H1 (cell line): ENCODE results near the gene TMEM45A. TPM values are rescaled to one million over a fixed set of nuclear protein-coding genes. Genes with fewer than 3 reads are reported as not detected.

Source experiments
- CTCF ChIA-PET: fragments of 300-600 bp; sonication (Branson Sonifier 250); formaldehyde crosslinking; loops from one replicate; lab custom pipeline; 2021; ENCODE audit not compliant: partially characterized antibody; lab: Charles Lee
- POLR2A ChIA-PET: fragments of 300-600 bp; sonication (Branson Sonifier 250); formaldehyde crosslinking; loops from one replicate; lab custom pipeline; 2021; ENCODE audit warnings: inconsistent platforms; ENCODE audit not compliant: partially characterized antibody; lab: Charles Lee
- DNase-seq, 2 experiments: peaks; one replicate each; pipeline versions ENCODE4 v3.0.0 to v3.0.0-alpha.2; 2010 to 2022; ENCODE audit warnings: low spot score in 2 of 2, low read depth in 1 of 2, mixed read lengths in 1 of 2
- FAIRE-seq: peaks from 2 replicates; lab custom pipeline; 2011; peaks lifted over from hg19 to GRCh38; lab: Jason Lieb, UNC
- H2AFZ ChIP-seq: 2 replicates; pipeline ENCODE4 v1.8.1; 2012; ENCODE audit warnings: low read length, inconsistent platforms
- H2AK5ac ChIP-seq: 2 replicates; pipeline ENCODE4 v1.6.1; 2013; ENCODE audit warnings: low read depth, low read length
- H2BK120ac ChIP-seq: replicated peaks from 2 replicates; pipeline ENCODE3; 2013; ENCODE audit warnings: low read depth, low read length, inconsistent platforms
- H2BK12ac ChIP-seq: 2 replicates; pipeline ENCODE4 v1.6.1; 2013; ENCODE audit warnings: low read depth, low read length
- H2BK15ac ChIP-seq: 2 replicates; pipeline ENCODE4 v1.6.1; 2013; ENCODE audit warnings: low read length
- H2BK20ac ChIP-seq: 2 replicates; pipeline ENCODE4 v1.6.1; 2013; ENCODE audit warnings: low read length
- H2BK5ac ChIP-seq: 2 replicates; pipeline ENCODE4 v1.6.1; 2013; ENCODE audit warnings: low read depth, low read length
- H3K14ac ChIP-seq: 2 replicates; pipeline ENCODE4 v1.6.1; 2013; ENCODE audit warnings: inconsistent platforms; ENCODE audit not compliant: insufficient read length
- H3K18ac ChIP-seq: 2 replicates; pipeline ENCODE4 v1.6.1; 2013; ENCODE audit warnings: low read length; ENCODE audit errors: extremely low read depth
- H3K23ac ChIP-seq: 2 replicates; pipeline ENCODE4 v1.6.1; 2013; ENCODE audit warnings: inconsistent platforms; ENCODE audit not compliant: insufficient read length
- H3K23me2 ChIP-seq: 2 replicates; pipeline ENCODE4 v1.6.1; 2013; ENCODE audit warnings: low read depth, low read length
- H3K27ac ChIP-seq: 2 replicates; pipeline ENCODE4 v1.6.1; 2011; ENCODE audit warnings: low read depth, low read length, inconsistent platforms
- H3K27me3 ChIP-seq, 4 experiments: replicated peaks in 1 of 4; 1 replicate in 1 of 4; 2 replicates in 3 of 4; pipeline versions ENCODE4 v1.6.1 to v1.8.1; 2011 to 2013; ENCODE audit warnings: low read length in 3 of 4, mild to moderate bottlenecking in 3 of 4, inconsistent platforms in 2 of 4, mixed read lengths in 2 of 4, moderate library complexity in 1 of 4; ENCODE audit not compliant: control insufficient read depth in 3 of 4, insufficient read depth in 3 of 4; ENCODE audit errors: extremely low read depth in 1 of 4
- H3K36me3 ChIP-seq, 4 experiments: 2 replicates each; pipeline versions ENCODE4 v1.6.1 to v1.8.1; 2011 to 2013; ENCODE audit warnings: mild to moderate bottlenecking in 4 of 4, low read length in 3 of 4, moderate library complexity in 2 of 4, control low read depth in 1 of 4, inconsistent platforms in 1 of 4; ENCODE audit not compliant: insufficient read depth in 4 of 4, control insufficient read depth in 2 of 4
- H3K4ac ChIP-seq: replicated peaks from 2 replicates; pipeline ENCODE3; 2013; ENCODE audit warnings: low read length, low read depth, mixed read lengths, inconsistent platforms; ENCODE audit not compliant: insufficient read length
- H3K4me1 ChIP-seq, 4 experiments: replicated peaks in 1 of 4; 1 replicate in 1 of 4; 2 replicates in 3 of 4; pipeline versions ENCODE4 v1.6.1 to v1.8.1; 2011 to 2013; ENCODE audit warnings: low read length in 3 of 4, inconsistent platforms in 2 of 4, mixed read lengths in 1 of 4; ENCODE audit not compliant: insufficient read depth in 4 of 4, control insufficient read depth in 3 of 4
- H3K4me2 ChIP-seq, 2 experiments: 2 replicates each; pipeline versions ENCODE4 v1.6.1 to v1.8.1; 2011 to 2013; ENCODE audit warnings: low read depth in 2 of 2, low read length in 2 of 2, control low read depth in 1 of 2, inconsistent platforms in 1 of 2, mild to moderate bottlenecking in 1 of 2; ENCODE audit not compliant: insufficient read depth in 1 of 2
- H3K4me3 ChIP-seq, 4 experiments: fragments of 200-600, 300-600 bp in 1 of 4; sonication (generic), shearing (Covaris generic), sonication (Bioruptor Twin) in 1 of 4; 2 replicates each; pipeline versions ENCODE4 v1.5.1 to v1.8.1; 2011 to 2016; ENCODE audit warnings: low read length in 4 of 4, low read depth in 3 of 4, control low read depth in 2 of 4, inconsistent platforms in 2 of 4, mild to moderate bottlenecking in 2 of 4, mixed read lengths in 1 of 4, moderate library complexity in 1 of 4; ENCODE audit not compliant: insufficient read depth in 2 of 4; ENCODE audit errors: extremely low read depth in 1 of 4
- H3K56ac ChIP-seq: replicated peaks from 2 replicates; pipeline ENCODE3; 2013; ENCODE audit warnings: low read depth, mild to moderate bottlenecking, mixed read lengths, low read length, inconsistent platforms; ENCODE audit not compliant: insufficient read length
- H3K79me1 ChIP-seq: 2 replicates; pipeline ENCODE4 v1.6.1; 2013; ENCODE audit warnings: low read depth, low read length, control low read depth
- H3K79me2 ChIP-seq, 2 experiments: 2 replicates each; pipeline versions ENCODE4 v1.6.1 to v1.8.1; 2012 to 2013; ENCODE audit warnings: low read length in 2 of 2, mild to moderate bottlenecking in 2 of 2, inconsistent platforms in 1 of 2; ENCODE audit not compliant: insufficient read depth in 2 of 2, control insufficient read depth in 1 of 2
- H3K9ac ChIP-seq, 4 experiments: replicated peaks in 1 of 4; 1 replicate in 1 of 4; 2 replicates in 3 of 4; pipeline versions ENCODE4 v1.6.1 to v1.8.1; 2011 to 2013; ENCODE audit warnings: low read depth in 3 of 4, low read length in 3 of 4, control low read depth in 2 of 4, mild to moderate bottlenecking in 2 of 4, moderate library complexity in 2 of 4, inconsistent platforms in 1 of 4; ENCODE audit errors: extremely low read depth in 1 of 4
- H3K9me3 ChIP-seq, 2 experiments: 2 replicates each; pipeline versions ENCODE4 v1.6.1 to v1.8.1; 2012 to 2013; ENCODE audit warnings: mild to moderate bottlenecking in 2 of 2, moderate library complexity in 2 of 2, control low read depth in 1 of 2, inconsistent platforms in 1 of 2, low read depth in 1 of 2, low read length in 1 of 2, mixed read lengths in 1 of 2; ENCODE audit not compliant: insufficient read depth in 2 of 2
- H4K20me1 ChIP-seq, 2 experiments: replicated peaks in 1 of 2; 2 replicates each; pipeline versions ENCODE3 to v1.8.1; 2011 to 2013; ENCODE audit warnings: inconsistent platforms in 2 of 2, low read length in 2 of 2, mild to moderate bottlenecking in 1 of 2; ENCODE audit not compliant: insufficient read depth in 2 of 2, control insufficient read depth in 1 of 2
- H4K5ac ChIP-seq: 2 replicates; pipeline ENCODE4 v1.6.1; 2013; ENCODE audit warnings: low read length, low read depth, mixed read lengths, inconsistent platforms; ENCODE audit not compliant: insufficient read length
- H4K8ac ChIP-seq: 2 replicates; pipeline ENCODE4 v1.8.0; 2013; ENCODE audit warnings: mild to moderate bottlenecking, moderate library complexity, low read length, inconsistent platforms; ENCODE audit not compliant: insufficient read depth; ENCODE audit errors: extremely low read depth
- H4K91ac ChIP-seq: replicated peaks from 2 replicates; pipeline ENCODE3; 2013; ENCODE audit warnings: low read length, mixed read lengths, inconsistent platforms; ENCODE audit not compliant: insufficient read length
- BRCA1 ChIP-seq: IDR thresholded peaks from 2 replicates; pipeline ENCODE4 v1.6.1; 2012; ENCODE audit warnings: low read depth, low read length, improper control_type of control experiment
- CEBPB ChIP-seq: IDR thresholded peaks from 2 replicates; pipeline ENCODE4 v1.6.1; 2012; ENCODE audit warnings: low read depth, low read length
- CTCF ChIP-seq, 3 experiments: IDR thresholded peaks; 1 replicate in 2 of 3; 2 replicates in 1 of 3; pipeline versions ENCODE4 v1.5.1 to v1.6.1; 2011; ENCODE audit warnings: low read length in 3 of 3, mild to moderate bottlenecking in 3 of 3, inconsistent platforms in 2 of 3, low read depth in 1 of 3, moderate library complexity in 1 of 3; ENCODE audit not compliant: insufficient read depth in 1 of 3; ENCODE audit errors: control extremely low read depth in 1 of 3
- JUND ChIP-seq: IDR thresholded peaks from 2 replicates; pipeline ENCODE4 v1.6.1; 2011; ENCODE audit warnings: mild to moderate bottlenecking, improper control_type of control experiment, low read length
- RAD21 ChIP-seq, 2 experiments: IDR thresholded peaks in 1 of 2; conservative IDR thresholded peaks in 1 of 2; 2 replicates each; pipeline ENCODE4 v1.6.1; 2011; ENCODE audit warnings: low read depth in 2 of 2, low read length in 2 of 2, improper control_type of control experiment in 1 of 2, inconsistent platforms in 1 of 2, mild to moderate bottlenecking in 1 of 2, moderate library complexity in 1 of 2
- SIX5 ChIP-seq: IDR thresholded peaks from 2 replicates; pipeline ENCODE4 v1.6.1; 2011; ENCODE audit warnings: mild to moderate bottlenecking, low read depth, low read length
- SRF ChIP-seq: IDR thresholded peaks from 2 replicates; pipeline ENCODE4 v1.6.1; 2011; ENCODE audit warnings: mild to moderate bottlenecking, low read depth, low read length, moderate library complexity
- WGBS, 2 experiments: shearing (Covaris generic) in 1 of 2; methylation state at CpG; one replicate each; pipeline versions ENCODE4 v1.1.6 to v1.1.7; 2013 to 2015; ENCODE audit warnings: low lambda C conversion rate in 2 of 2, mixed read lengths in 2 of 2, inconsistent platforms in 1 of 2, low coverage in 1 of 2, missing lambda C conversion rate in 1 of 2; ENCODE audit not compliant: insufficient replicate concordance in 2 of 2, insufficient coverage in 1 of 2, insufficient read length in 1 of 2; ENCODE audit errors: extremely low coverage in 1 of 2, missing lambda C conversion rate in 1 of 2; 5-methylcytosine and 5-hydroxymethylcytosine counted together
- polyA plus RNA-seq, 7 experiments: library from polyadenylated mRNA; depleted of rRNA in 3 of 7; stranded (reverse) in 5 of 7; unstranded in 2 of 7; fragments of >200 nt in 5 of 7; fragments of 200-250 nt in 2 of 7; gene quantifications; 1 replicate in 5 of 7; 2 replicates in 1 of 7; 4 replicates in 1 of 7; pipeline versions ENCODE4 v1.2.1 to v1.2.3, GENCODE V29; 2011 to 2013; ENCODE audit warnings: missing spikeins in 2 of 7, mixed read lengths in 2 of 7
- total RNA-seq: library from RNA; stranded (reverse); fragmentation: NEBNext Ultra II Directional; extraction: Animal tissue kit (Norgen Biotek cat#: 25700); gene quantifications from 2 replicates; pipeline ENCODE4 v1.2.1, GENCODE V29; 2021
- TF ChIP-seq, protein P1 (sequence below): IDR thresholded peaks from 2 replicates; pipeline ENCODE4 v1.6.1; 2011; ENCODE audit warnings: low read depth, mild to moderate bottlenecking, low read length; ENCODE audit not compliant: insufficient read depth

The TMEM45A gene
- total and polyA plus RNA-seq, 2 of the 8 experiments (the other 6 are each of a cell fraction or from before 2014, with no cell fraction given): 12.9 to 14.2 TPM

- H3K79me1 ChIP-seq: no peaks in the 10 kb centered on the region
- H3K4me2 ChIP-seq: peak overlapping the region in 1 of 2 experiments; percentile 10; a peak in 2 of 4 replicates
- peak; percentile 86 for FAIRE-seq
Observed at GRCh38 chr3:100590114-100590839, 97.9 kb downstream of the TMEM45A start.

More at GRCh38 chr3:100590114-100590839, 97.9 kb downstream of the TMEM45A start:
- Histone ChIP-seq H2BK20ac (no peak overlapping the region), H2AFZ (peak overlapping the region; percentile 85), H3K4me1 (peaks cover 0 to 3% (median 0%) of the 10 kb centered on the region in 4 experiments; a peak in 1 of 7 replicates), H3K9ac (no peak overlapping the region), H3K23ac (no peak overlapping the region), H3K4me3 (peak overlapping the region in 1 of 4 experiments; percentile 37; a peak in 1 of 8 replicates), H3K27me3 (peaks cover 0 to 1% (median 0%) of the 10 kb centered on the region in 4 experiments; a peak in 1 of 7 replicates), H2BK15ac (no peak overlapping the region), H4K20me1 (no peaks in the 10 kb centered on the region), H3K14ac (no peak overlapping the region), H3K18ac (no peak overlapping the region), H3K9me3 (peaks cover 4 to 6% of the 10 kb centered on the region in 2 experiments; a peak in 3 of 4 replicates), H3K4ac (no peak overlapping the region), H2AK5ac (no peak overlapping the region), H2BK120ac (no peak overlapping the region), H2BK12ac (no peak overlapping the region), H3K36me3 (no peaks in the 10 kb centered on the region), H3K27ac (no peak overlapping the region), H3K79me2 (no peaks in the 10 kb centered on the region), H3K56ac (no peak overlapping the region), H4K91ac (no peak overlapping the region), H3K23me2 (no peaks in the 10 kb centered on the region), H4K8ac (no peak overlapping the region), H4K5ac (no peak overlapping the region), H2BK5ac (no peak overlapping the region)
- DNase-seq: peak in 1 of 2 experiments; percentile 67
- CTCF ChIA-PET: interaction anchor here (0.6 to 9.8 kb wide), 34 partner anchors 10 to 749 kb away, joined by 3 to 229 read pairs (median 4); partner anchors contain the start of genes LNP1 and TOMM70
- WGBS, 2 experiments: 37% methylated on average over 10 of the region's 10 CpGs; no CpG with 5 or more reads in 1 of the 2 experiments
- TF ChIP-seq JUND (0 out of 2 replicates have a peak, but pooled peaks have one; percentile 12), BRCA1 (no peak), RAD21 (IDR thresholded peaks at IDR 0.05 in 1 of 2, conservative IDR thresholded peaks at IDR 0.05 in 1 of 2; ENCODE audit: low read depth in 2 of 2, low read length in 2 of 2) (peak; percentile 91 to 93), SIX5 (no peak), CEBPB (peak; percentile 93), CTCF (IDR thresholded peaks at IDR 0.05; ENCODE audit: control extremely low read depth in 1 of 3, insufficient read depth in 1 of 3, low read depth in 1 of 3, low read length in 3 of 3) (peak in 2 of 3 experiments; percentile 71 to 92; a peak in 3 of 4 replicates), SRF (no peak)
- TF ChIP-seq, protein P1, sequence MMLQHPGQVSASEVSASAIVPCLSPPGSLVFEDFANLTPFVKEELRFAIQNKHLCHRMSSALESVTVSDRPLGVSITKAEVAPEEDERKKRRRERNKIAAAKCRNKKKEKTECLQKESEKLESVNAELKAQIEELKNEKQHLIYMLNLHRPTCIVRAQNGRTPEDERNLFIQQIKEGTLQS: no peak
- POLR2A ChIA-PET: no interaction called here
